Measurements from ENCODE around the gene CFAP210. TPM values are rescaled to one million over a fixed set of nuclear protein-coding genes. Genes with fewer than 3 reads are reported as not detected.

Gene CFAP210
- total and polyA plus RNA-seq, 2 experiments from 2014 or later: 3.7 TPM; not detected in 1

DNA sequence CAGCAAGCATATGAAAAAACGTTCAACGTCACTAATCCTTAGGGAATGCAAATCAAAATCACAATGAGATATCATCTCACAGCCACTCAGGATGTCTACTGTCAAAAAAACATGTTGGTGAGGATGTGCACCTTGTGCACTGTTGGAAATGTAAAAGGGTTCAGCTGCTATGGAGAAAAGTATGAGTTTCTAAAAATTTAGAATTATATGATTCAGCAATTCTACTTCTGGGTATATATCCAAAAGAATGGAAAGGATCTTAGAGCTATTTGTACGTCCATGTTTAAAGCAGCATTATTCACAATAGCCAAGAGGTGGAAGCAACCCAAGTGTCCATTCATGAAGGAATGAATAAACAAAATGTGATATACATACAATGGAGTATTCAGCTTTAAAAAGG is 50.0 kb downstream of the CFAP210 start:
- H3K79me2 ChIP-seq (replicated peaks; ENCODE audit: insufficient read depth): no peaks in the 10 kb centered on the region
- H3K4me1 Mint-ChIP-seq: no peaks in the 10 kb centered on the region
- no peaks in the 10 kb centered on the region for H3K4me1 ChIP-seq (ENCODE audit: insufficient read depth)
- H3K4me2 ChIP-seq: no peak overlapping the region
- H3K27me3 Mint-ChIP-seq (ENCODE audit: insufficient read depth, low read depth, poor library complexity): no peaks in the 10 kb centered on the region
- no peaks in the 10 kb centered on the region for H3K9me3 Mint-ChIP-seq
- H3K27ac ChIP-seq (ENCODE audit: low read depth): no peak overlapping the region
- H3K4me3 ChIP-seq: no peak overlapping the region
- no peak overlapping the region for H3K4me3 Mint-ChIP-seq
- H4K20me1 ChIP-seq (replicated peaks; ENCODE audit: insufficient read depth): no peaks in the 10 kb centered on the region
- H2AFZ ChIP-seq: no peak overlapping the region
- H3K9me2 ChIP-seq (ENCODE audit: insufficient read depth): no peaks in the 10 kb centered on the region
- H3K27me3 ChIP-seq (ENCODE audit: insufficient read depth): no peaks in the 10 kb centered on the region
- no peak for TF ChIP-seq NANOG (IDR thresholded peaks at IDR 0.05; ENCODE audit: borderline replicate concordance)
- TF ChIP-seq ZNF114 (CRISPR knock-in tag; IDR thresholded peaks at IDR 0.05): no peak
- no peak for TF ChIP-seq EZH2phosphoT487 (IDR thresholded peaks at IDR 0.05; ENCODE audit: unreplicated experiment)
- TF ChIP-seq ZNF331 (CRISPR knock-in tag; IDR thresholded peaks at IDR 0.05; ENCODE audit: low read depth): no peak
- TF ChIP-seq STAT1 (IDR thresholded peaks at IDR 0.05; ENCODE audit: unreplicated experiment): no peak
- TF ChIP-seq JUNB (IDR thresholded peaks at IDR 0.05; ENCODE audit: unreplicated experiment): no peak
- TF ChIP-seq, protein P1, sequence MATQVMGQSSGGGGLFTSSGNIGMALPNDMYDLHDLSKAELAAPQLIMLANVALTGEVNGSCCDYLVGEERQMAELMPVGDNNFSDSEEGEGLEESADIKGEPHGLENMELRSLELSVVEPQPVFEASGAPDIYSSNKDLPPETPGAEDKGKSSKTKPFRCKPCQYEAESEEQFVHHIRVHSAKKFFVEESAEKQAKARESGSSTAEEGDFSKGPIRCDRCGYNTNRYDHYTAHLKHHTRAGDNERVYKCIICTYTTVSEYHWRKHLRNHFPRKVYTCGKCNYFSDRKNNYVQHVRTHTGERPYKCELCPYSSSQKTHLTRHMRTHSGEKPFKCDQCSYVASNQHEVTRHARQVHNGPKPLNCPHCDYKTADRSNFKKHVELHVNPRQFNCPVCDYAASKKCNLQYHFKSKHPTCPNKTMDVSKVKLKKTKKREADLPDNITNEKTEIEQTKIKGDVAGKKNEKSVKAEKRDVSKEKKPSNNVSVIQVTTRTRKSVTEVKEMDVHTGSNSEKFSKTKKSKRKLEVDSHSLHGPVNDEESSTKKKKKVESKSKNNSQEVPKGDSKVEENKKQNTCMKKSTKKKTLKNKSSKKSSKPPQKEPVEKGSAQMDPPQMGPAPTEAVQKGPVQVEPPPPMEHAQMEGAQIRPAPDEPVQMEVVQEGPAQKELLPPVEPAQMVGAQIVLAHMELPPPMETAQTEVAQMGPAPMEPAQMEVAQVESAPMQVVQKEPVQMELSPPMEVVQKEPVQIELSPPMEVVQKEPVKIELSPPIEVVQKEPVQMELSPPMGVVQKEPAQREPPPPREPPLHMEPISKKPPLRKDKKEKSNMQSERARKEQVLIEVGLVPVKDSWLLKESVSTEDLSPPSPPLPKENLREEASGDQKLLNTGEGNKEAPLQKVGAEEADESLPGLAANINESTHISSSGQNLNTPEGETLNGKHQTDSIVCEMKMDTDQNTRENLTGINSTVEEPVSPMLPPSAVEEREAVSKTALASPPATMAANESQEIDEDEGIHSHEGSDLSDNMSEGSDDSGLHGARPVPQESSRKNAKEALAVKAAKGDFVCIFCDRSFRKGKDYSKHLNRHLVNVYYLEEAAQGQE (IDR thresholded peaks at IDR 0.05; ENCODE audit: unreplicated experiment): no peak
- TF ChIP-seq, protein P2, sequence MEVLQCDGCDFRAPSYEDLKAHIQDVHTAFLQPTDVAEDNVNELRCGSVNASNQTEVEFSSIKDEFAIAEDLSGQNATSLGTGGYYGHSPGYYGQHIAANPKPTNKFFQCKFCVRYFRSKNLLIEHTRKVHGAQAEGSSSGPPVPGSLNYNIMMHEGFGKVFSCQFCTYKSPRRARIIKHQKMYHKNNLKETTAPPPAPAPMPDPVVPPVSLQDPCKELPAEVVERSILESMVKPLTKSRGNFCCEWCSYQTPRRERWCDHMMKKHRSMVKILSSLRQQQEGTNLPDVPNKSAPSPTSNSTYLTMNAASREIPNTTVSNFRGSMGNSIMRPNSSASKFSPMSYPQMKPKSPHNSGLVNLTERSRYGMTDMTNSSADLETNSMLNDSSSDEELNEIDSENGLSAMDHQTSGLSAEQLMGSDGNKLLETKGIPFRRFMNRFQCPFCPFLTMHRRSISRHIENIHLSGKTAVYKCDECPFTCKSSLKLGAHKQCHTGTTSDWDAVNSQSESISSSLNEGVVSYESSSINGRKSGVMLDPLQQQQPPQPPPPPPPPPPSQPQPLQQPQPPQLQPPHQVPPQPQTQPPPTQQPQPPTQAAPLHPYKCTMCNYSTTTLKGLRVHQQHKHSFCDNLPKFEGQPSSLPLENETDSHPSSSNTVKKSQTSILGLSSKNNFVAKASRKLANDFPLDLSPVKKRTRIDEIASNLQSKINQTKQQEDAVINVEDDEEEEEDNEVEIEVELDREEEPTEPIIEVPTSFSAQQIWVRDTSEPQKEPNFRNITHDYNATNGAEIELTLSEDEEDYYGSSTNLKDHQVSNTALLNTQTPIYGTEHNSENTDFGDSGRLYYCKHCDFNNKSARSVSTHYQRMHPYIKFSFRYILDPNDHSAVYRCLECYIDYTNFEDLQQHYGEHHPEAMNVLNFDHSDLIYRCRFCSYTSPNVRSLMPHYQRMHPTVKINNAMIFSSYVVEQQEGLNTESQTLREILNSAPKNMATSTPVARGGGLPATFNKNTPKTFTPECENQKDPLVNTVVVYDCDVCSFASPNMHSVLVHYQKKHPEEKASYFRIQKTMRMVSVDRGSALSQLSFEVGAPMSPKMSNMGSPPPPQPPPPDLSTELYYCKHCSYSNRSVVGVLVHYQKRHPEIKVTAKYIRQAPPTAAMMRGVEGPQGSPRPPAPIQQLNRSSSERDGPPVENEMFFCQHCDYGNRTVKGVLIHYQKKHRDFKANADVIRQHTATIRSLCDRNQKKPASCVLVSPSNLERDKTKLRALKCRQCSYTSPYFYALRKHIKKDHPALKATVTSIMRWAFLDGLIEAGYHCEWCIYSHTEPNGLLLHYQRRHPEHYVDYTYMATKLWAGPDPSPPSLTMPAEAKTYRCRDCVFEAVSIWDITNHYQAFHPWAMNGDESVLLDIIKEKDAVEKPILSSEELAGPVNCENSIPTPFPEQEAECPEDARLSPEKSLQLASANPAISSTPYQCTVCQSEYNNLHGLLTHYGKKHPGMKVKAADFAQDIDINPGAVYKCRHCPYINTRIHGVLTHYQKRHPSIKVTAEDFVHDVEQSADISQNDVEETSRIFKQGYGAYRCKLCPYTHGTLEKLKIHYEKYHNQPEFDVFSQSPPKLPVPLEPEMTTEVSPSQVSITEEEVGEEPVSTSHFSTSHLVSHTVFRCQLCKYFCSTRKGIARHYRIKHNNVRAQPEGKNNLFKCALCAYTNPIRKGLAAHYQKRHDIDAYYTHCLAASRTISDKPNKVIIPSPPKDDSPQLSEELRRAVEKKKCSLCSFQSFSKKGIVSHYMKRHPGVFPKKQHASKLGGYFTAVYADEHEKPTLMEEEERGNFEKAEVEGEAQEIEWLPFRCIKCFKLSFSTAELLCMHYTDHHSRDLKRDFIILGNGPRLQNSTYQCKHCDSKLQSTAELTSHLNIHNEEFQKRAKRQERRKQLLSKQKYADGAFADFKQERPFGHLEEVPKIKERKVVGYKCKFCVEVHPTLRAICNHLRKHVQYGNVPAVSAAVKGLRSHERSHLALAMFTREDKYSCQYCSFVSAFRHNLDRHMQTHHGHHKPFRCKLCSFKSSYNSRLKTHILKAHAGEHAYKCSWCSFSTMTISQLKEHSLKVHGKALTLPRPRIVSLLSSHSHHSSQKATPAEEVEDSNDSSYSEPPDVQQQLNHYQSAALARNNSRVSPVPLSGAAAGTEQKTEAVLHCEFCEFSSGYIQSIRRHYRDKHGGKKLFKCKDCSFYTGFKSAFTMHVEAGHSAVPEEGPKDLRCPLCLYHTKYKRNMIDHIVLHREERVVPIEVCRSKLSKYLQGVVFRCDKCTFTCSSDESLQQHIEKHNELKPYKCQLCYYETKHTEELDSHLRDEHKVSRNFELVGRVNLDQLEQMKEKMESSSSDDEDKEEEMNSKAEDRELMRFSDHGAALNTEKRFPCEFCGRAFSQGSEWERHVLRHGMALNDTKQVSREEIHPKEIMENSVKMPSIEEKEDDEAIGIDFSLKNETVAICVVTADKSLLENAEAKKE (CRISPR knock-in tag; IDR thresholded peaks at IDR 0.05): no peak
- TF ChIP-seq, protein P3, sequence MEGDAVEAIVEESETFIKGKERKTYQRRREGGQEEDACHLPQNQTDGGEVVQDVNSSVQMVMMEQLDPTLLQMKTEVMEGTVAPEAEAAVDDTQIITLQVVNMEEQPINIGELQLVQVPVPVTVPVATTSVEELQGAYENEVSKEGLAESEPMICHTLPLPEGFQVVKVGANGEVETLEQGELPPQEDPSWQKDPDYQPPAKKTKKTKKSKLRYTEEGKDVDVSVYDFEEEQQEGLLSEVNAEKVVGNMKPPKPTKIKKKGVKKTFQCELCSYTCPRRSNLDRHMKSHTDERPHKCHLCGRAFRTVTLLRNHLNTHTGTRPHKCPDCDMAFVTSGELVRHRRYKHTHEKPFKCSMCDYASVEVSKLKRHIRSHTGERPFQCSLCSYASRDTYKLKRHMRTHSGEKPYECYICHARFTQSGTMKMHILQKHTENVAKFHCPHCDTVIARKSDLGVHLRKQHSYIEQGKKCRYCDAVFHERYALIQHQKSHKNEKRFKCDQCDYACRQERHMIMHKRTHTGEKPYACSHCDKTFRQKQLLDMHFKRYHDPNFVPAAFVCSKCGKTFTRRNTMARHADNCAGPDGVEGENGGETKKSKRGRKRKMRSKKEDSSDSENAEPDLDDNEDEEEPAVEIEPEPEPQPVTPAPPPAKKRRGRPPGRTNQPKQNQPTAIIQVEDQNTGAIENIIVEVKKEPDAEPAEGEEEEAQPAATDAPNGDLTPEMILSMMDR (conservative IDR thresholded peaks at IDR 0.05; ENCODE audit: low read depth in 2 of 2): no peak
- no peak for TF ChIP-seq CREB1 (CRISPR knock-in tag; IDR thresholded peaks at IDR 0.05; ENCODE audit: low read depth)
- TF ChIP-seq, protein P4, sequence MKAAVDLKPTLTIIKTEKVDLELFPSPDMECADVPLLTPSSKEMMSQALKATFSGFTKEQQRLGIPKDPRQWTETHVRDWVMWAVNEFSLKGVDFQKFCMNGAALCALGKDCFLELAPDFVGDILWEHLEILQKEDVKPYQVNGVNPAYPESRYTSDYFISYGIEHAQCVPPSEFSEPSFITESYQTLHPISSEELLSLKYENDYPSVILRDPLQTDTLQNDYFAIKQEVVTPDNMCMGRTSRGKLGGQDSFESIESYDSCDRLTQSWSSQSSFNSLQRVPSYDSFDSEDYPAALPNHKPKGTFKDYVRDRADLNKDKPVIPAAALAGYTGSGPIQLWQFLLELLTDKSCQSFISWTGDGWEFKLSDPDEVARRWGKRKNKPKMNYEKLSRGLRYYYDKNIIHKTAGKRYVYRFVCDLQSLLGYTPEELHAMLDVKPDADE (IDR thresholded peaks at IDR 0.05): no peak
- TF ChIP-seq EZH2 (IDR thresholded peaks at IDR 0.05; ENCODE audit: low read depth, unreplicated experiment): no peak
- TF ChIP-seq POLR2AphosphoS5 (IDR thresholded peaks at IDR 0.05; ENCODE audit: low read depth): no peak
- ATAC-seq (no peak), DNase-seq (ENCODE audit: low spot score) (no peak)
- H3F3A ChIP-seq (replicated peaks; ENCODE audit: low read depth): no peaks in the 10 kb centered on the region
- no peaks in the 10 kb centered on the region for H3K36me3 Mint-ChIP-seq (ENCODE audit: low read depth)
- no peaks in the 10 kb centered on the region for H3K36me3 ChIP-seq (ENCODE audit: insufficient read depth)
- H3K27ac Mint-ChIP-seq: no peak overlapping the region
